WI38 (cell line): ENCODE data around the gene LCE1C.

ENCODE experiments used
- H3K4me3 ChIP-seq: 2 replicates; pipeline ENCODE4 v1.5.1; 2011; ENCODE audit warnings: low read depth, mild to moderate bottlenecking, control low read depth, low read length
- TF ChIP-seq, protein P1 (sequence below): IDR thresholded peaks from 2 replicates; pipeline ENCODE4 v1.5.1; 2012; ENCODE audit warnings: low read depth, mild to moderate bottlenecking, control low read depth, low read length

Gene LCE1C

GRCh38 chr1:152817309-152817708 is 10.9 kb upstream of the LCE1C start:
- no peak overlapping the region for H3K4me3 ChIP-seq
- TF ChIP-seq, protein P1, sequence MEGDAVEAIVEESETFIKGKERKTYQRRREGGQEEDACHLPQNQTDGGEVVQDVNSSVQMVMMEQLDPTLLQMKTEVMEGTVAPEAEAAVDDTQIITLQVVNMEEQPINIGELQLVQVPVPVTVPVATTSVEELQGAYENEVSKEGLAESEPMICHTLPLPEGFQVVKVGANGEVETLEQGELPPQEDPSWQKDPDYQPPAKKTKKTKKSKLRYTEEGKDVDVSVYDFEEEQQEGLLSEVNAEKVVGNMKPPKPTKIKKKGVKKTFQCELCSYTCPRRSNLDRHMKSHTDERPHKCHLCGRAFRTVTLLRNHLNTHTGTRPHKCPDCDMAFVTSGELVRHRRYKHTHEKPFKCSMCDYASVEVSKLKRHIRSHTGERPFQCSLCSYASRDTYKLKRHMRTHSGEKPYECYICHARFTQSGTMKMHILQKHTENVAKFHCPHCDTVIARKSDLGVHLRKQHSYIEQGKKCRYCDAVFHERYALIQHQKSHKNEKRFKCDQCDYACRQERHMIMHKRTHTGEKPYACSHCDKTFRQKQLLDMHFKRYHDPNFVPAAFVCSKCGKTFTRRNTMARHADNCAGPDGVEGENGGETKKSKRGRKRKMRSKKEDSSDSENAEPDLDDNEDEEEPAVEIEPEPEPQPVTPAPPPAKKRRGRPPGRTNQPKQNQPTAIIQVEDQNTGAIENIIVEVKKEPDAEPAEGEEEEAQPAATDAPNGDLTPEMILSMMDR = no peak

- TF ChIP-seq, protein P1 = no peak
- no peak within 1 kb of the TSS for H3K4me3 ChIP-seq
Observed at GRCh38 chr1:152811671-152812070, 5.2 kb upstream of the LCE1C start, which contains the start of gene LCE1B. Gene LCE1B (plus strand): TSS chr1:152811971. CDS start chr1:152812447, 476 bp downstream.

DNA sequence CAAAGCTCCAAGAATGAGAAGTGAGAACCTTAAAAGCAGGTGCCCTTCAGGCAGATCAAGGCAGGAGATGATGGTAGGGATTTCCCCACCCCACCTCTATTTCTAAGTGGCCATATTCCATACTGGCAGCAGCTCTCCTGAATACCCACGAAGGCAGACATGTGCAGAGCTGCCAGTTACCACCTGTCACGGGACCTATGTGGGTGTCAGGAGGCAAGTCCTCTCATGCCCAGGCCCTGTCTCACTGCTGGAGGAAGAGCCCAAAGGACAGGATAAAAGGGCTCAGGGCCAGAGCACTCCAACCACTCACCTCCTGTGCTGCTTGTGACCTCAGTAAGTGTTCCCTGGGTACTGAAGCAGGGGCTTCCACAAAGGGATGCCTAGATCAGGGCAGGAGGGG is 4.6 kb upstream of the LCE1C start:
- TF ChIP-seq, protein P1 = no peak
- no peak overlapping the region for H3K4me3 ChIP-seq

DNA sequence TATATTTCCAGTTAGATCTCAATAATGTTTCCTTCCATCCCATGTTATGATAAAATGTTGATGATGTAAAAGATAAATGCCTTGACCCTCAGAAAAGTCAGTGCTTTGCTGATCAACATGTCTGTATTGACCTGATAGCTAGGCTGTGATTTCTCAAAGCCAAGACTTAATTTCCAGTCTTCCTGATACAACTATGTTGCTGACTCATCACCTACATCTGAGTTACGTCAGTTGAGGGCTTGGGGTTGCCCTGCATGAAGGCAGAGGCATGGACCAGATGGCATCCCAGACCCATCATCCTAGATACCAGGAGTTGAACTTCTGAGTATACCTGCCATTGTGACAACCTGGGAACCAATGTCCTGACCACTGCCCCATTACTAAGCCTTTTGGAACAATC is 5.1 kb downstream of the LCE1C start:
- TF ChIP-seq, protein P1 = no peak
- H3K4me3 ChIP-seq = no peak overlapping the region

GRCh38 chr1:152796421-152796820 is 10.0 kb downstream of the LCE1C start, which contains the start of gene LCE1D:
Gene LCE1D (plus strand): TSS chr1:152796721. CDS start chr1:152797795, 1,074 bp downstream.
- H3K4me3 ChIP-seq = no peak within 1 kb of the TSS
- TF ChIP-seq, protein P1 = no peak

DNA sequence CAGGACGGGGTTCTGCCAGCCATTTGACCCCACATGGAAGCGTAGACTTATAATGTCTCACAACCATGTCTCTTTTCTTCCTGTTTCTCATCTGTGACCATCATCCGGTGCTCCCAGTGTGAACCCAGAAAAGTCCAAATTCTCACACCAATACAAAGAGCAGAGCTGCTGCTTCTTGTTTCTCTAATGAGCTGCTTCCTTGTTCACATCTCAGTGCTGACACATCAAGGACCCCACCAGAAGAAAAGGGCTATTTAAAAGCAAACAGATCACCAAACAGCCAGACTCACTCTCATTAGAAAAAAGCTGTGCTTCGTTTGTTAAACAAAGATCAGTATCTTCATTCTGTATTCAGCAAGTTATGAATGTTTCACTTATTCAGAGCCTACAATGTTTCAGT is 10.8 kb downstream of the LCE1C start:
- TF ChIP-seq, protein P1 = no peak
- H3K4me3 ChIP-seq = no peak overlapping the region

DNA sequence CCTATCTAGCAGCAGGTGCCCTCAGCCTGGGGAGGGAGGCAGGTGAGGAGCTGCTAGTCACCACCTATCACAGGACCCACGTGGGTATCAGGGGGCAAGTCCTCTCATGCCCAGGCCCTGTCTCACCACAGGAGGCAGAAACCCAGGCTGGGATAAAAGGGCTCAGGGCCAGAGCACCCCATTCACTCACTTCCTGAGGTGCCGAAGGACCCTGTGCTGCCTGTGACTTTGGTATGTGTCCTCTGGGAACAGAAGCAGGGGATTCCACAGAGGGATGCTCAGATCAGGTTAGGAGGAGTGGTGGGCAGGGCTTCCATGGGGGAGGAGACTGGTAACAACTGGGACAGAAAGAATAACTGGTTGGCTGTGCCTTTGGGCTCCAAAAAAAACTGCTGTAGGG is 20.4 kb downstream of the LCE1C start, which contains the start of gene LCE1E:
TSS of gene LCE1E (plus strand) at position 181 of the 400 bp plus-strand sequence. CDS start 1,043 bp downstream, outside the sequence.
- TF ChIP-seq, protein P1 = no peak
- no peak within 1 kb of the TSS for H3K4me3 ChIP-seq
